Fibroblast of skin of right biceps (primary cell): Measurements from ENCODE around the gene DUSP8.
"Not testable (repeated sequence)": the region's sequence is repeated elsewhere in the genome, so short reads cannot be mapped to it uniquely, and the experiment has no call there.

ENCODE experiments used
- DNase-seq: peaks from one replicate; pipeline ENCODE4 v3.0.0-alpha.2; 2013

Gene DUSP8

GRCh38 chr11:1572197-1573076 lies at the start of gene DUSP8:
DUSP8 (minus strand) TSS chr11:1572271; CDS start chr11:1565826, 6,445 bp downstream.
- DNase-seq, result peak; percentile 85

DNA sequence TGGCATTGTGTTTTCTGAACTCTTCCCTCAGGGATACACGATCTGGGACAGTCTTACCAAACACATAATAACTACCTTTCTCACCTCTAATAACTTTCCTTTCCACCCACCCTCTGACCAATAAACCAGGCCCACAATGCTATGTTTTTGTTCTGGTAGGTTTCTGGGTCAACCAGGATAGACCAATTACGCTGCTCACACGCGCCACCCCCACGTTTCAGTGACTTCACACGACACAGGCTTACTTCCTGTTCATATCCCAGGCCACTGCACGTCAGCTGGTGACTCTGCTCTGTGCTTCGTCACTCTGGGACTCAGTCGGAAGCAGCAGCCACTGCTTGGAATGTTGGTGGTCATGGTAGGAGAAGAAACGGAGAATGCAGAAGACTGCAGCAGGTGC lies 47.4 kb upstream of the DUSP8 start:
- DNase-seq, result peak; percentile 8

DNA sequence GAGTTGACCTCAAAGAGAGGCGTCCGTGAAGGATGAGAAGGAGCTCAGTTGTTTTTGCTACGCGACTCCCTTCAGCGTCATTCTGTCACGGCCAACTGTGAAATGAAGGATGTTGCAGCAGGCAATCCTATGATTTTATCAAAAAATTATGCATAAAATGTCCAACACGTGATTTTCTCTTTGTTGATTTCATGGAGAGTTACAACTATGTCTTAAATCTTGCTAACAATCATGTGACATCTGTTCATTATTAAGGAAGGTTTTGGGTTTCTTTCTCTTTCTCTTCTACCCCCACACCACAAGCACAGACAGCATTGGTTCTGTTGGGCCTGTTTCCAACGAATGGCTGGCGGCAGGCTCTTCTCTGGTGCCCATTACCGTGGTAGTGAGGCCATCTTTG lies 46.2 kb upstream of the DUSP8 start:
- peak; percentile 7 for DNase-seq

- DNase-seq, result no peak
Measured at GRCh38 chr11:1608363-1608762, 36.3 kb upstream of the DUSP8 start, which contains the start of gene KRTAP5-3. KRTAP5-3 (minus strand) TSS chr11:1608463; CDS start chr11:1608385, 78 bp downstream.

DNA sequence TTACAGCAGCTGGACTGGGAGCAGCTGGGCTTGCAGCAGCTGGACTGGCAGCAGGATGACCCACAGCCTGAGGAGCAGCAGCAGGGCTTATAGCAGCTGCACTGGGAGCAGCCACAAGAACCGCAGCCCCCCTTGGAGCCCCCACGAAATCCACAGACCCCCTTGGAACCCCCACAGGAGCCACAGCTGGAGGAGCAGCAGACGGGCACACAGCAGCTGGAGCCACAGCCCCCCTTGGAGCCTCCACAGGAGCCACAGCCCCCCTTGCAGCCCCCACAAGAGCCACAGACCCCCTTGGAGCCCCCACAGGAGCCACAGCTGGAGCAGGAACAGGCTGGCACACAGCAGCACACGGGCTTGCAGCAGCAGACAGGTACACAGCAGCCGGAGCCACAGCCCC lies 35.8 kb upstream of the DUSP8 start:
- DNase-seq, result not testable (repeated sequence)

- DNase-seq, result not testable (repeated sequence)
Measured at GRCh38 chr11:1607156-1607845, 35.2 kb upstream of the DUSP8 start.

GRCh38 chr11:1605923-1606322 lies 33.9 kb upstream of the DUSP8 start:
- not testable (repeated sequence) for DNase-seq

- no peak for DNase-seq
Measured at GRCh38 chr11:1604711-1605110, 32.6 kb upstream of the DUSP8 start.

GRCh38 chr11:1604181-1604580 lies 32.1 kb upstream of the DUSP8 start:
- no peak for DNase-seq

DNA sequence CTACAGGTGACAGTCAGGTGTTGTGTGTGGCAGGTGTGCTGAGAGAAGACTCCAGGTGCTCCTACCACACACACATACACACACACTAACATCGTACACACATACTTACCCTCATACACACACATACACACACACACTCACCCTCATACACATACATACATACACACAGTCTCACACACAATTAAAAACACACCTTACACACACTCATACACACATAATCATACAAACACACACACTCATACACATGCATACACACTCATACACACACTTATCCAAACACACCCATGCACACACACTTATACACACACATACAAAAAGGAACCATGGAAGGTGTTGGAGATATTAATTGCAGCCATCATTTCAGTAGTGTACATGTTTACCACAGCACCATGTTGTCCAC lies 31.6 kb upstream of the DUSP8 start:
- no peak for DNase-seq

GRCh38 chr11:1601663-1602062 lies 29.6 kb upstream of the DUSP8 start:
- not testable (repeated sequence) for DNase-seq

DNA sequence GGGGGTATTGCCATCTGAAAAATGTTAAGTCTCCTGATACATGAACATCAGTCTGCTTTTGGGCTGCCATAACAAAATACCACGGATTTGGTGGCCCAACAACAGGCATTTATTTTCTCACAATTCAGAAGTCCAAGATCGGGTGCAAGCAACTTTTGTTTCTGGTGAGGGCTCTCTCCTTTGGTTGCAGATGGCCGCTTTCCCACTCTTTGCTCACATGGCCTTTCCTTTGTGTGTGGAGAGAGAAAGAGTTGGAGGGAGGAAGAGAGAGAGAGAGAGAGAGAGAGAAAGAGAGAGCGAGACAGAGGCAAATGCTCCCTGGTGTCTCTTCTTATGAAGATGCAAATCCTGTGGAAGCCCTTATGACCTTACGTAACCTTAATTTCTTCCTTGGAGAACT lies 28.6 kb upstream of the DUSP8 start:
- DNase-seq, result no peak

DNA sequence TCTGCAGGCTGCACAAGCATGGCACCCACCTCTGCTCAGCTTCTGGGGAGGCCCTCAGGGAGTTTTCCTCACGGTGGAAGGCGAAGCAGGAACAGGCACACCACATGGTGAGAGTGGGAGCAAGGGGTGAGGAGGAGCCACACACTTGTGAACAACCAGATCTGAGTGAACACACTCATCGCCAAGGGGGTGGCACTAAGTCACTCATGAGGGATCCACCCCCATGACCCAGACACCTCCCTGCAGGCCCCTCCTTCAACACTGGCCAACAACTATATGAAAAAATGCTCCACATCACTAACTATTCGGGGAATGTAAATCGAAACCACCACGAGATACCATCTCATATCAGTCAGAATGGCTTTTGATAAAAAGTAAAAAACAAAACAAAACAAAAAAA lies 26.7 kb upstream of the DUSP8 start:
- peak; percentile 11 for DNase-seq

- not testable (repeated sequence) for DNase-seq
Measured at GRCh38 chr11:1598406-1598805, 26.3 kb upstream of the DUSP8 start.

- DNase-seq, result no peak
Measured at GRCh38 chr11:1597994-1598380, 25.9 kb upstream of the DUSP8 start, which contains the start of gene KRTAP5-2. KRTAP5-2 (minus strand) TSS chr11:1598294; CDS start chr11:1598250, 44 bp downstream.

GRCh38 chr11:1597331-1597993 lies 25.4 kb upstream of the DUSP8 start:
- no peak for DNase-seq

GRCh38 chr11:1596576-1597121 lies 24.6 kb upstream of the DUSP8 start:
- DNase-seq, result not testable (repeated sequence)

DNA sequence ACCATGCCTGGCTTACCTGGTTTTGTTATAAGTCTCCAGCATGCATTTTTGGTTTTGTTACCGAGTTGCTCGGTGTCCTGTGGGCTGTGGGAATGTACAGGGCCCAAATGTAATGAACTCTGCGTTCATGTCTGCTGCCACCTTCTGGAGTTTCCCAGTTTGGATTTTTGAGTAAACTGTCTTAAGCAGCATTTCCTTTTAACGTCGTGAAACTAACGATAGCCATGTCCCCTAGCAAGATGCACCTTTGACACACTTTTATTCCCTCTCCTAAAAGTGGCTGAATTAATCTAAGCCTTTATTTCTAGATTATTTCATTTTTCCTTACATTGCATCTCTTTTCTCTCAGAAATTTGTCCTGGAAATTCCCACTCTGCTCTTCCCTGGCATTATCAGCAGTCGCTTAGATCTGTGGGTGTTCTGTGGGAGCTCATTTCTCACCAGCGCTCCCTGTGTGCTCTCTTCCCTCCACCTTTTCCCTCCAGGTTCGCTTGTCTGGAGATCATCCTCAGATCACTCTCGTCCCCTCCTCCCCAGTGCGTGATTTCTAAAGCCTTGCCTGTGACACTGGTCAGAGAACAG lies 24.0 kb upstream of the DUSP8 start:
- not testable (repeated sequence) for DNase-seq

- DNase-seq, result no peak
Measured at GRCh38 chr11:1592628-1593027, 20.6 kb upstream of the DUSP8 start.

DNA sequence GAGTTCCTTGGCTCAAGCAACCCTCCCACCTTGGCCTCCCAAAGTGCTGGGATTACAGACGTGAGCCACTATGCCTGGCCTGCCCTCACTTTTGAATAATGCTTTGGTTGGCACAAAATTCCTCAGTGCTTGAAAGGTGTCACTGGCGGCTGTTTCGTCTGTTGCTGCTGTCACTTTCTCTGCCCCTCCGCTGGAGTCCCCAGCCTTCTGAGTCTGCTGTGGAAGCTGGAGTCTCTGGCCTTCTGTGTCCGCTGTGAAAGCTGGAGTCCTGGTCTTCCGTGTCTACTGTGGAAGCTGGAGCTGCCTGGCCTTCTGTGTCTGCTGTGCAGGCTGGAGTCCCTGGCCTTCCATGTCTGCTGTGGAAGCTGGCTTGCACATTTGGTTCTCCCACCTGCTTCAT lies 17.9 kb upstream of the DUSP8 start:
- DNase-seq, result no peak

DNA sequence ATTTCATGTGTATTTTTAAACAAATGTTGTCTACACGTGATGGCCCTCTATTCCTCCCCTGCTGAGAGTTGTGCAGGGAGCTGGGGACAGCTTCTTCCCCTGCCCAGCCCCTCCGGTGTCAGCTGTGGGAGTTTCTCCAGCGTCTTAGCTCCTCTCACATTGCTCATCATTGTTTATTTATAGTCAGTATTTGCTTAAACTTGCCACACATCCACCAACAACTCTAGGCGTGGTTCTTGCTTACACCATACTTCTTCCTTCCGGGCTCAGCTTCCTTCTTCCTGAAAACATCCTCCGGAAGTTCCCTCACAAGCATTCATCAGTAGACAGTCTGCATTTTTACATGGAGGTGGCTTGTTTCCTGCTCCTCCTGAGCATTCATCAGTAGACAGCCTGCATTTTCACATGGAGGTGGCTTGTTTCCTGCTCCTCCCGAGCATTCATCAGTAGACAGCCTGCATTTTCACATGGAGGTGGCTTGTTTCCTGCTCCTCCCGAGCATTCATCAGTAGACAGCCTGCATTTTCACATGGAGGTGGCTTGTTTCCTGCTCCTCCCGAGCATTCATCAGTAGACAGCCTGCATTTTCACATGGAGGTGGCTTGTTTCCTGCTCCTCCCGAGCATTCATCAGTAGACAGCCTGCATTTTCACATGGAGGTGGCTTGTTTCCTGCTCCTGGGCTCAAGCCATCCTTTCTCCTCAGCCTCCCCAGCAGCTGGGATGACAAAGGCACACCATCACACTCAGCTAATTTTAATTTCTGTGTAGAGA lies 17.3 kb upstream of the DUSP8 start:
- DNase-seq, result not testable (repeated sequence)

GRCh38 chr11:1586699-1587098 lies 14.6 kb upstream of the DUSP8 start:
- DNase-seq, result no peak
